ENCODE measurements around the gene MPRIP.

- TF ChIP-seq CTCF (IDR thresholded peaks at IDR 0.05) (no peak), POLR2A (IDR thresholded peaks at IDR 0.05) (no peak)
These were observed 95.7 kb downstream of the MPRIP start for GRCh38 chr17:17137731-17138585.
